Measurements from ENCODE around the gene CNGB1. TPM values are rescaled to one million over a fixed set of nuclear protein-coding genes. Genes with fewer than 3 reads are reported as not detected.
"Not testable (repeated sequence)": the region's sequence is repeated elsewhere in the genome, so short reads cannot be mapped to it uniquely, and the experiment has no call there.

Gene CNGB1
- total RNA-seq, 1 experiment from 2014 or later: 0.04 TPM

GRCh38 chr16:58011652-58012051, 40.7 kb upstream of the CNGB1 start:
- CTCF ChIA-PET: no interaction called here
- Histone ChIP-seq H3K4me3 (ENCODE audit: low read length) (no peak overlapping the region), H2AFZ (ENCODE audit: low read length) (no peak overlapping the region), H3K9me2 (replicated peaks; ENCODE audit: low read length) (no peaks in the 10 kb centered on the region), H3K36me3 (ENCODE audit: low read depth, low read length) (peaks cover 3% of the 10 kb centered on the region; the same call in 1 of the 2 replicates), H3K4me2 (ENCODE audit: low read length) (no peak overlapping the region), H3K27ac (ENCODE audit: low read length) (no peak overlapping the region), H3K9me3 (ENCODE audit: low read length) (no peaks in the 10 kb centered on the region), H3K79me2 (ENCODE audit: low read length) (0 out of 2 replicates have a peak, but pooled peaks cover 3% of the 10 kb centered on the region), H4K20me1 (ENCODE audit: low read length) (no peaks in the 10 kb centered on the region), H3F3A (ENCODE audit: low read length, unreplicated experiment) (no peaks in the 10 kb centered on the region), H3K9ac (ENCODE audit: low read length) (no peak overlapping the region), H3K4me1 (ENCODE audit: insufficient read depth, low read length) (no peaks in the 10 kb centered on the region), H3K27me3 (ENCODE audit: low read length) (no peaks in the 10 kb centered on the region)
- DNase-seq (no peak), ATAC-seq (no peak)
- intact Hi-C loops (cut with micrococcal nuclease): no loop called here
- TF ChIP-seq EZH2phosphoT487 (IDR thresholded peaks at IDR 0.05; ENCODE audit: borderline replicate concordance, low read length): no peak
- no peak for TF ChIP-seq EZH2 (IDR thresholded peaks at IDR 0.05; ENCODE audit: low read length, unreplicated experiment)
- no peak for TF ChIP-seq CTCF (conservative IDR thresholded peaks at IDR 0.05; ENCODE audit: low read depth, low read length)
- POLR2A ChIA-PET (ENCODE audit: unreplicated experiment): no interaction called here
- BruUV-seq (replicated peaks): no TSS peak

DNA sequence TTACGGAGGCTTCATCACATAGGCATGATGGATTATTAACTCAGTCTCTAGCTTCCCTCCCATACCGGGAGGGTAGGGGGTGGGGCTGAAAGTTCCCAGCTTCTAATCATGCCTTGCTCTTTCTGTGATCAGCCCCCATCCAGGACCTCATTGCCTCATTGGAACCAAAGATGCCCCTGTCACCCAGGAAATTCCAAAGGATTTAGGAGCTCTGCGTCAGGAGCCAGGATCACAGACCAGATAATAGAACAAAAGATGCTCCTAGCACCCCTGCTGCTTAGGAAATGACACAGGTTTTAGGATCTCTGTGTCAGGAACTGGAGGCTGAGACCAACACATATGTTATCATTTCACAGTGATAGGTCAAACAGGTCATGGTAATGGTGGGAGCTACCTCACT, 40.0 kb upstream of the CNGB1 start:
- DNase-seq: no peak
- Histone ChIP-seq H3K27me3 (ENCODE audit: low read length) (no peaks in the 10 kb centered on the region), H3K9ac (ENCODE audit: low read length) (no peak overlapping the region), H3K4me2 (ENCODE audit: low read length) (no peak overlapping the region), H3K4me3 (ENCODE audit: low read length) (no peak overlapping the region), H3K9me2 (replicated peaks; ENCODE audit: low read length) (no peaks in the 10 kb centered on the region), H4K20me1 (ENCODE audit: low read length) (no peaks in the 10 kb centered on the region), H3K4me1 (ENCODE audit: insufficient read depth, low read length) (no peaks in the 10 kb centered on the region), H3K79me2 (ENCODE audit: low read length) (0 out of 2 replicates have a peak, but pooled peaks cover 3% of the 10 kb centered on the region), H3K36me3 (ENCODE audit: low read depth, low read length) (peaks cover 3% of the 10 kb centered on the region; the same call in 1 of the 2 replicates), H3K27ac (ENCODE audit: low read length) (no peak overlapping the region), H2AFZ (ENCODE audit: low read length) (no peak overlapping the region), H3F3A (ENCODE audit: low read length, unreplicated experiment) (no peaks in the 10 kb centered on the region), H3K9me3 (ENCODE audit: low read length) (no peaks in the 10 kb centered on the region)
- intact Hi-C loops (cut with micrococcal nuclease): no loop called here
- BruUV-seq (replicated peaks): no TSS peak
- TF ChIP-seq EZH2 (IDR thresholded peaks at IDR 0.05; ENCODE audit: low read length, unreplicated experiment) (no peak), EZH2phosphoT487 (IDR thresholded peaks at IDR 0.05; ENCODE audit: borderline replicate concordance, low read length) (no peak), CTCF (conservative IDR thresholded peaks at IDR 0.05; ENCODE audit: low read depth, low read length) (no peak)
- ATAC-seq: no peak
- ChIA-PET CTCF (no interaction called here), POLR2A (ENCODE audit: unreplicated experiment) (no interaction called here)

- BruUV-seq (replicated peaks): no TSS peak
- ChIA-PET CTCF (no interaction called here), POLR2A (ENCODE audit: unreplicated experiment) (no interaction called here)
- DNase-seq: no peak
- H3K27ac ChIP-seq (ENCODE audit: low read length): no peak overlapping the region
- no peaks in the 10 kb centered on the region for H3K4me1 ChIP-seq (ENCODE audit: insufficient read depth, low read length)
- no peaks in the 10 kb centered on the region for H3K9me2 ChIP-seq (replicated peaks; ENCODE audit: low read length)
- no peaks in the 10 kb centered on the region for H3K27me3 ChIP-seq (ENCODE audit: low read length)
- ATAC-seq: no peak
- H3K36me3 ChIP-seq (ENCODE audit: low read depth, low read length): peaks cover 3% of the 10 kb centered on the region; the same call in 1 of the 2 replicates
- intact Hi-C loops (cut with micrococcal nuclease): loop anchor here (10.0 kb wide), 2 partner anchors 205 to 365 kb away; partner anchors contain the start of gene KIFC3
- no peak overlapping the region for H2AFZ ChIP-seq (ENCODE audit: low read length)
- H3K4me3 ChIP-seq (ENCODE audit: low read length): no peak overlapping the region
- no peaks in the 10 kb centered on the region for H3K9me3 ChIP-seq (ENCODE audit: low read length)
- no peaks in the 10 kb centered on the region for H4K20me1 ChIP-seq (ENCODE audit: low read length)
- H3K9ac ChIP-seq (ENCODE audit: low read length): no peak overlapping the region
- H3F3A ChIP-seq (ENCODE audit: low read length, unreplicated experiment): no peaks in the 10 kb centered on the region
- 0 out of 2 replicates have a peak, but pooled peaks cover 3% of the 10 kb centered on the region for H3K79me2 ChIP-seq (ENCODE audit: low read length)
- H3K4me2 ChIP-seq (ENCODE audit: low read length): no peak overlapping the region
- TF ChIP-seq EZH2phosphoT487 (IDR thresholded peaks at IDR 0.05; ENCODE audit: borderline replicate concordance, low read length) (no peak), EZH2 (IDR thresholded peaks at IDR 0.05; ENCODE audit: low read length, unreplicated experiment) (no peak), CTCF (conservative IDR thresholded peaks at IDR 0.05; ENCODE audit: low read depth, low read length) (no peak)
Measured at GRCh38 chr16:58009856-58010416, 39.0 kb upstream of the CNGB1 start.

DNA sequence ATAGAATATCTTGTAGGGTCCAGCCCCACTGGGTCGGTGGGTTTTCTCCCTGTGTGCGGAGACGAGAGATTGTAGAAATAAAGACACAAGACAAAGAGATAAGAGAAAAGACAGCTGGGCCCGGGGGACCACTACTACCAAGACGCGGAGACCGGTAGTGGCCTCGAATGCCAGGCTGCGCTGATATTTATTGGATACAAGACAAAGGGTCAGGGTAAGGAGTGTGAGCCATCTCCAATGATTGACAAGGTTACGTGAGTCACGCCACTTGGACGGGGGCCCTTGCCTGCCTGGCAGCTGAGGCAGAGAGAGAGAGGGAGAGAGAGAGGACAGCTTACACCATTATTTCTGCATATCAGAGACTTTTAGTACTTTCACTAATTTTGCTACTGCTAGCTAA, 33.8 kb upstream of the CNGB1 start:
- ATAC-seq; H2AFZ ChIP-seq (ENCODE audit: low read length); H3K9ac ChIP-seq (ENCODE audit: low read length); POLR2A ChIA-PET (ENCODE audit: unreplicated experiment); H3K4me1 ChIP-seq (ENCODE audit: insufficient read depth, low read length); H3F3A ChIP-seq (ENCODE audit: low read length, unreplicated experiment); H3K9me2 ChIP-seq (replicated peaks; ENCODE audit: low read length); H3K79me2 ChIP-seq (ENCODE audit: low read length); H3K9me3 ChIP-seq (ENCODE audit: low read length); H3K36me3 ChIP-seq (ENCODE audit: low read depth, low read length); H3K4me3 ChIP-seq (ENCODE audit: low read length); H4K20me1 ChIP-seq (ENCODE audit: low read length); H3K4me2 ChIP-seq (ENCODE audit: low read length); CTCF ChIA-PET; H3K27me3 ChIP-seq (ENCODE audit: low read length); BruUV-seq (replicated peaks); H3K27ac ChIP-seq (ENCODE audit: low read length): not testable (repeated sequence)
- intact Hi-C loops (cut with micrococcal nuclease): loop anchor here (1.0 to 10.0 kb wide), 4 partner anchors 105 to 427 kb away; partner anchors contain the start of gene KIFC3
- DNase-seq: peak; percentile 44

All from PC-3 (cell line).